Measurements from ENCODE around the gene ANAPC16.
A peak's percentile ranks its signal among the peaks of the same experiment; 100 is the strongest.
"Not testable (repeated sequence)": the region's sequence is repeated elsewhere in the genome, so short reads cannot be mapped to it uniquely, and the experiment has no call there.

The ANAPC16 gene

DNA sequence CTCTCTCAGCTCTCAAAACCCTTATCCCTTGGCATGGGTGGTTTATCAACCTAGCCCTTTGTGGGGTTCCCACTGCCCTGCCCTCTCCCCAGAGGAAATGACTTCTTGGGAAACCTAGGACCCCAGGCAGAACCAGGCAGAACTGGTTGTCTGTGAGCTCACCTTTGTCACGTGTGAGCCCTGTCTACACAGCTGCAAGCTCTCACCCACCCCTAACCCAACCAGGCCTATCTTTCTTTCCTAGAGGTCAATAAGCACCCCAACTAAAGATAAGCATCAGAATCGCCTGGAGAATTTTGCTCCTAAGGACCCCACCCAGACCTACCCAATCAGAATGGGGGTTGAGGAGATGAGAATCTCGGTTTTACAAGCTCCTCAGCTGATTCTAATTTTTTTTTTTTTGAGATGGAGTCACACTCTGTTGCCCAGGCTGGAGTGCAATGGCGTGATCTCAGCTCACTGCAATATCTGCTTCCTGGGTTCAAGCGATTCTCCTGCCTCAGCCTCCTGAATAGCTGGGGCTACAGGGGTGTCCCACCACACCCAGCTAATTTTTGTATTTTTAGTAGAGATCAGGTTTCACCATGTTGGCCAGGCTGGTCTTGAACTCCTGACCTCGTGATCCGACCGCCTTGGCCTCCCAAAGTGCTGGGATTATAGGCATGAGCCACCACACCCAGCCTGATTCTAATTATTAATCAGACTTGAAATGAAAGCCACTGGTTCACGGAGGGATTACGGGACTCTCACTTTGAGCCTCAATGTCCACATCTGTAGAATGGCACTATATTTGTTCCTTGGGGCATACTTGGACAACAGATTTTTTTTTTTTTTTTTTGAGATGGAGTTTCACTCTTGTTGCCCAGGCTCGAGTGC, 50.4 kb downstream of the ANAPC16 start:
- DNase-seq: no peak

GRCh38 chr10:72267381-72267780, 51.6 kb downstream of the ANAPC16 start:
- DNase-seq: no peak

GRCh38 chr10:72267819-72268399, 52.1 kb downstream of the ANAPC16 start:
- DNase-seq: no peak

- DNase-seq: not testable (repeated sequence)
These were observed 52.8 kb downstream of the ANAPC16 start for GRCh38 chr10:72268475-72269200.

DNA sequence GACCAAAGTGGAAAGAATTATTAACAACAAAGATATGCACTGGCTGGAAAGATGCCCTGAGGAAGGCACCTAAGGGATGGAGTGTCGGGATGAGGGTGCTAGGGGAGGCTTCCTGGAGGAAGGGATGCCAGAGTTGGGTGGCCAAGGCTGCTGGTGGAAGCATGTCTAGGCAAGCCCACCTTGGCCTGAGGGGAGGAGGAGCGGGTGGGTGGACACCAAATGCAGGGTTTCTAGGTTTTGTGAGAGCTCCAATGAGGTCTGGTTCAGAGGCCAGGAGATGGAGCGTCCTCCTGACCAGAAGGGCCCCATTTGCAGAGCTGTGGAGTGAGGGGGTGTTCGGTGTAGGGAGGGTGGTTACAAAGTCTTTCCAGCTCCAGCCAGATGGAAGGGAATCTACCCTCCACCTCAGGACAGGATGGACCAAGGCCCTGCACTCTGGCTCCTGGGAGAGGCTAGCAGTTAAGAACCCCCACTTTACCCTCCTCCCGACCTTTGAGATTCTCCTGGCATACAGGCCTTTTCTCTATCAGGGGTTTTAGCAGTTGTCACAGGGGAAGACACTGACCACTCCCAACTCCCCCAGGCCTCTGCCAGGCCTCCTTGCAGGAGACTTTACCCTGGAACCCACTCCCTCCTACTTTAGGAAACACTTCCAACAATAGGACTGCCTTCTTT, 54.9 kb downstream of the ANAPC16 start:
- DNase-seq: no peak

GRCh38 chr10:72272689-72273409, 57.0 kb downstream of the ANAPC16 start:
- DNase-seq: peak in 1 of 2 donors; percentile 25

DNA sequence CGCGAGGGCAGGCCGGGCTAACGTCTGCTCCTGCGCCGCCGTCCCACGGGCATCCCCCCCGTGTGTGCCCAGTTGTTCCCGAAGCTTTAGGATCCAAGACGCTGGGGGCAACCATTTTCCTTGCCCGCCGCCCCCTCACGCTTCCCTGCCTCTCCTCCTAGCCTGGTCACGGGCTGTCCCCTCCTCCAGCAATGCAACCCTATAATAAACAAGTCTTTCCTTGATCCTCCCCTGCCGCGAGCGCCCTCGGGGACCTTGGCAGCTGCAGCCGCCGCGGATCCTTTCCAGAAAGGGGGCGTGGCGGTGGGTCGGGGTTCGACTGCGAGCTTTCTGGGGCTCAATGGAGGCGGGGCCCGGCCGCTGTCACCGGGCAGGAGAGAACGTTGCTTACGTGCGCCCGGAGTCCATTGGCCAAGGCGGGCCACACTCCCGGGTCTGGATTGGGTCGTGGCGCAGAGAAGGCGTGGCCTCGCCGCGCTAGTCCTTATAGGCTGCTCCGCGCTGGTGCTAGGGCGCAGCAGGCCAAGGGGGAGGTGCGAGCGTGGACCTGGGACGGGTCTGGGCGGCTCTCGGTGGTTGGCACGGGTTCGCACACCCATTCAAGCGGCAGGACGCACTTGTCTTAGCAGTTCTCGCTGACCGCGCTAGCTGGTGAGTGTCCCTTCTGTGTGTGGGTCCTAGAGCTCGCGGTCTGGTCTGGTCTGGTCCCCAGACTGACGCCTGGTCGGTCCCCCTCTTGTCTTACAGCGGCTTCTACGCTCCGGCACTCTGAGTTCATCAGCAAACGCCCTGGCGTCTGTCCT, 57.8 kb downstream of the ANAPC16 start, which contains the start of gene DDIT4:
DDIT4 (plus strand) TSS at position 515 of the 803 bp plus-strand sequence. CDS start 293 bp downstream, outside the sequence.
- DNase-seq: peak; percentile 95 to 96

DNA sequence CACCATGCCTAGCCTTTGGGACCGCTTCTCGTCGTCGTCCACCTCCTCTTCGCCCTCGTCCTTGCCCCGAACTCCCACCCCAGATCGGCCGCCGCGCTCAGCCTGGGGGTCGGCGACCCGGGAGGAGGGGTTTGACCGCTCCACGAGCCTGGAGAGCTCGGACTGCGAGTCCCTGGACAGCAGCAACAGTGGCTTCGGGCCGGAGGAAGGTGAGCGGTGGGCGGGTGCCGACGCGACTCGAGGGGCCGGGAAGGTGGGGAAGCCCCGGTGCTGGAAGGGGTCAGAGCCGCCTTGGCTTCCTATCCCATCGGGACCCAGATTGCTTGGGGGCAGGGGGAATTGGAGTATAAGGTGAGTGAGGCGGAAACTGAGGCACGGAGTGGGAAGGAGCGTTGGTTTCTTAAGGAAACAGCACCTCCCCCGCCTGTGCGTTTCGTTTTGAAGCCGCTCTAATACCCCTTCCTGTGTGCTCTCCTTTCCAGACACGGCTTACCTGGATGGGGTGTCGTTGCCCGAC, 58.5 kb downstream of the ANAPC16 start:
- no peak for DNase-seq

DNA sequence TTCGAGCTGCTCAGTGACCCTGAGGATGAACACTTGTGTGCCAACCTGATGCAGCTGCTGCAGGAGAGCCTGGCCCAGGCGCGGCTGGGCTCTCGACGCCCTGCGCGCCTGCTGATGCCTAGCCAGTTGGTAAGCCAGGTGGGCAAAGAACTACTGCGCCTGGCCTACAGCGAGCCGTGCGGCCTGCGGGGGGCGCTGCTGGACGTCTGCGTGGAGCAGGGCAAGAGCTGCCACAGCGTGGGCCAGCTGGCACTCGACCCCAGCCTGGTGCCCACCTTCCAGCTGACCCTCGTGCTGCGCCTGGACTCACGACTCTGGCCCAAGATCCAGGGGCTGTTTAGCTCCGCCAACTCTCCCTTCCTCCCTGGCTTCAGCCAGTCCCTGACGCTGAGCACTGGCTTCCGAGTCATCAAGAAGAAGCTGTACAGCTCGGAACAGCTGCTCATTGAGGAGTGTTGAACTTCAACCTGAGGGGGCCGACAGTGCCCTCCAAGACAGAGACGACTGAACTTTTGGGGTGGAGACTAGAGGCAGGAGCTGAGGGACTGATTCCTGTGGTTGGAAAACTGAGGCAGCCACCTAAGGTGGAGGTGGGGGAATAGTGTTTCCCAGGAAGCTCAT, 59.0 kb downstream of the ANAPC16 start:
- peak; percentile 69 to 74 for DNase-seq

- DNase-seq: peak; percentile 27 to 44
These were observed 59.7 kb downstream of the ANAPC16 start for GRCh38 chr10:72275351-72276012.

DNA sequence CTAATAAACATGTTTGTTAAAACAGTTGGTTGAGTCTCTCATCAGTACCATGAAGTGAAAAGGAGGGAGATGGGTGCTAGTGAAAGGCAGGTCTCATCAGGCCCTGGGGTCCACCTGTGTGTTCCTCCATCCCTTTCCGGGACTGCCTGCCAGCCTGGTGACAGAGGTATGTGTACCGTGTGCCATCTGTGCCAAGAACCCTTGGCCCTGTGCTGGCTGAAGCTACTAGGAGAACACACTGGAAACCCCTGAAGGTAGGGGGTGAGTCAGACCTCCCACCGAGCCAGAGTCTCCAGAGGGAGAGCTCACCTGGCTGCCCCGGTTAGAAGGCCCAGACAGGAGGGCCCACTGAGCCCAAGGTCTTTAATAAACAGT, 60.2 kb downstream of the ANAPC16 start:
- peak; percentile 53 to 59 for DNase-seq

GRCh38 chr10:72276421-72277339, 60.9 kb downstream of the ANAPC16 start:
- DNase-seq: no peak

DNA sequence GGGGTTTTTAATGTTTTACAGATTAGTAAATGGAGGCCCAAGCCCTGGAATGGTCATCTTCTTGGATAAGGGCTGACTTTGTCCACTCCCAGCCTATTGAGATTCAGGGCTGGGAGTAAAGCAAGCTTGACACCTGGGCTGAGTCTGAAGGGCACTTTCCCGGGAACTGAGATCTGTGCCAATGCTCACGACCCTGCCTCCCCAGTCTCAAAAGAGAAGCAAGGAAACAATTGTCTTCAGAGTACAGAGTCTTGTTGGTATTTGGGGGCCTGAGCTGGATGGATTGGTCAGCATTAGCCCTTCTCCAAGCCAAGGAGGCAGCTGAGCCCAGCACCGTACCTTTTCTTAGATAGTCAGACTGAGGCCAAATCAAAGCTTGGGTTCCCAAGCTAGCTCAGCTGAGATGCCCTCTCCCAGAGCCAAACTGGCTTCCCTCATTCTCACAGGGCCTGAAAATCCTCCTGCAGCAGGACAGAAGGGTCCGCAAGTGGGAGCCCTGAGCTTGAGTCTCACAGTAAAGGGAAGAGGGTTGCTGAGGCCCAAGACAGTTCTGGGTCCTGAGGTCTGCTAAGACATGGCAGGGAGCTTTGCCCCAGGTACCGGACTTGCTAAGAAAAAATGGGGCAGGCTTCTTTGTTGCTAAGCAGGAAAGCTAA, 61.7 kb downstream of the ANAPC16 start:
- DNase-seq: no peak

DNA sequence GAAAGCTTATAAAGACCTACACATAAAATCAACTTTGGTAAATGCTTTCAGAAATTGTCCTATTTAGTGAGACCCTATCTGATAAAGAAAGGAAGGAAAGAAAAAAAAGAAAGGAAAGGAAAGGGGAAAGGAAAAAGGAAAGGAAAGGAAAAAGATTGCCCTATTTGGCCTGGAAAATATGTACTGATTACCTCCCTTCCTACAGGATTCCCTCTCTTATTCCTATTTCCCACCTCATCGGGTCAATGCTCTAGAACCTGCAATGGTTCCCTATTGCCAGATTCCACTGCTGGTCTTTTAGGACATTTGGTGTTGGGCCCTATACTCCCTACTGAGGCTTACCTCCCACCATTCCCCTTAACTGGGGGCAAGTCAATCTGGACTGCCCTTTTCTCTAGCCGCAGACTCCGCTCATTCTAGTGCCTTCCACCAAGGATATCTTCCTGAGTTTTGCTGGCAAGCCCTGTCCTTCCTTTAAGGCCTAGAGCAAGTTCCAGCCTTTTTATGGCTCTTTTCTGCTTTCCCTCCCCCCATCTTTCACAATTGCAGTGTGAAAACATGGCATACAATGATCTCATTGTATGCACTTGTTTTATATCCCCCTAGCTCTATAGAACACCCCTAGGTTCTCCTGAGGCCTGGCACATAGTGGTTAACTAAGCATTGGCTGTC, 62.3 kb downstream of the ANAPC16 start:
- no peak for DNase-seq

DNA sequence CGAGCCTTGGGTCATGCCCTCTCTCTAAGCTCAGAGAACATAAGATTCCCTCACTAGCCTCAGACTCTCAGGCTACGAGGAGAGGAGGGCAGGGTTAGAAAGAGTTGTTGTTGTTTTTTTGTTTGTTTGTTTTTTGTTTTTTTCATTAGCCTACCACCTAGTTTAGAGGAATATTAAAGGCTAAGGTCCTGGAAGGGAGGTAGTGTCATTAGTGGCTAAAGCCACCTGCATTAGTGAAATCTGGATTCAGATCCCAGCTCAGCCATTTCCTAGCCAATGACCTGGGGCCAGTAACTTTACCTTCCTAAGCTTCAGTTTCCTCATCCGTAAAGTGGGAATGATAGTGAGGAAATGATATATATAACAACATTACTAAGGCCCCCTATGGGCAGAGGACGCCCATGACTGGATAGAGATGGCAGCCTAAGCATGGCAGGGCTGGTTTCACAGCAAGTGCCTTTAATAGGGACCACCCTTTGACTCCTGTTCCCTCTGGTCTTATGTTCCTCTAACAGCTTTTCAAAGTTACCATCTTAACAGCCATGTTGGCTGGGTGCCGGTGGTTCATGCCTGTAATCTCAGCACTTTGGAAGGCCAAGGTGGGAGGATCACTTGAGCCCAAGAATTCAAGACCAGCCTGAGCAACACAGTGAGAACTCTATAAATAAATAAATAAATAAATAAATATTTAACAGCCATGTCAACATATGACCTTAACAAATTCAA, 63.0 kb downstream of the ANAPC16 start:
- DNase-seq: no peak

DNA sequence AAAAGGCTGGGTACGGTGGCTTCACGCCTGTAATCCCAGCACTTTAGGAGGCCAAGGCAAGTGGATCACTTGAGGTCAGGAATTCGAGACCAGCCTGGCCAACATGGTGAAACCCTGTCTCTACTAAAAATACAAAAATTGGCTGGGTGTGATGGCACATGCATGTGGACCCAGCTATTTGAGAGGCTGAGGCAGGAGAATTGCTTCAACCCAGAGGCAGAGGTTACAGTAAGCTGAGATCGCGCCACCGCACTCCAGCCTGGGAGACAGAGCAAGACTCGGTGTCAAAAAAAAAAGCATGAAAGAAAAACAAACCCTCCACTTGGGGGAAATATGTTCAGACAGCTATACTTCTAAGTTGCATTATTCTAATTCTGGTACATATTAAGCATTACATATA, 63.8 kb downstream of the ANAPC16 start:
- DNase-seq: not testable (repeated sequence)

GRCh38 chr10:72283131-72283530, 67.3 kb downstream of the ANAPC16 start:
- DNase-seq: no peak
